Vagina (tissue), 2 donors: ENCODE results near the gene AKAP3. TPM values are rescaled to one million over a fixed set of nuclear protein-coding genes. Genes with fewer than 3 reads are reported as not detected.

Experiments used
- DNase-seq, 2 donors: peaks; one replicate each; pipeline ENCODE4 v3.0.0-alpha.2; 2017; ENCODE audit errors: extremely low spot score in 2 of 2
- H3K27ac ChIP-seq: fragments of 200-600 bp; sonication (generic); one replicate; pipeline ENCODE4 v1.5.1; 2019
- H3K27me3 ChIP-seq: fragments of 200-600 bp; sonication (generic); one replicate; pipeline ENCODE4 v1.5.1; 2019
- H3K36me3 ChIP-seq, 2 donors: fragments of 200-600 bp; sonication (generic); one replicate each; pipeline ENCODE4 v1.5.1; 2017 to 2019
- H3K4me1 ChIP-seq: fragments of 200-600 bp; sonication (generic); one replicate; pipeline ENCODE4 v1.5.1; 2019
- H3K4me3 ChIP-seq, 2 donors: fragments of 200-600 bp; sonication (generic); 1 replicate in 1 of 2; 2 replicates in 1 of 2; pipeline ENCODE4 v1.5.1; 2016 to 2019
- H3K9me3 ChIP-seq: fragments of 200-600 bp; sonication (generic); one replicate; pipeline ENCODE4 v1.5.1; 2019
- POLR2A ChIP-seq, 2 donors: fragments of 450-650 bp; IDR thresholded peaks; one replicate each; pipeline ENCODE4 v1.6.1; 2017; ENCODE audit warnings: antibody characterized with exemption in 2 of 2, mild to moderate bottlenecking in 2 of 2, moderate library complexity in 2 of 2
- POLR2AphosphoS5 ChIP-seq, 2 donors: sonication (generic); formaldehyde crosslinking; IDR thresholded peaks; one replicate each; pipeline ENCODE4 v1.9.0; 2017; ENCODE audit warnings: antibody characterized with exemption in 2 of 2, mild to moderate bottlenecking in 2 of 2, low read depth in 1 of 2; ENCODE audit not compliant: insufficient read depth in 1 of 2
- intact Hi-C: fragments of 100-400 bp; cut with DNase I; formaldehyde crosslinking; loops from one replicate; pipeline ENCODE4 v1.15.1; 2023
- total RNA-seq: library from RNA; depleted of rRNA; stranded (reverse); fragments of >200 nt; gene quantifications from one replicate; pipeline ENCODE4 v1.2.3, GENCODE V29; 2016
- TF ChIP-seq, protein P1 (sequence below), 3 experiments: fragments of 450-650 bp in 2 of 3; fragments of 200-600 bp in 1 of 3; sonication (generic) in 1 of 3; IDR thresholded peaks; one replicate each; pipeline ENCODE4 v1.5.1; 2017 to 2019; ENCODE audit warnings: antibody characterized with exemption in 3 of 3, mild to moderate bottlenecking in 2 of 3, moderate library complexity in 2 of 3

The AKAP3 gene
- total RNA-seq, 1 donor from 2014 or later, result not detected

DNA sequence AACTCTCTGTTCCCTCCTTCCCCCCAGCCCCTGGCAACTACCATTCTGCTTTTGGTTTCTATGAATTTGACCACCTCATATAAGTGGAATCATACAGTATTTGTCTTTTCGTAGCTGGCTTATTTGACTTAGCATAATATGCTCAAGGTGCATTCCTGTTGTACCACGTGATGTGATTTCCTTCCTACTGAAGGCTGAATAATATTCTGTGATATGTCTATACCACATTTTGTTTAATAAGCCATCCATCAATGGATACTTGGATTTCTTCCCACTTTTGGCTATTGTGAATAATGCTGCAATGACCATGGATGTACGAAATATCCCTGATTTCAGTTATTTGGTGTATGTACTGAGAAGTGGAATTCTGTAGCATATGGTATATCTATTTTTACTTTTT, 16.4 kb upstream of the AKAP3 start:
- no peak for DNase-seq
- Histone ChIP-seq H3K27ac (no peak overlapping the region), H3K4me3 (no peak overlapping the region), H3K9me3 (no peaks in the 10 kb centered on the region), H3K4me1 (no peaks in the 10 kb centered on the region), H3K36me3 (peaks cover 3 to 96% of the 10 kb centered on the region in 2 donors), H3K27me3 (no peaks in the 10 kb centered on the region)
- intact Hi-C loops, result no loop called here
- TF ChIP-seq POLR2AphosphoS5 (IDR thresholded peaks at IDR 0.05; ENCODE audit: insufficient read depth in 1 of 2, low read depth in 1 of 2) (no peak), POLR2A (IDR thresholded peaks at IDR 0.05) (no peak)
- TF ChIP-seq, protein P1, sequence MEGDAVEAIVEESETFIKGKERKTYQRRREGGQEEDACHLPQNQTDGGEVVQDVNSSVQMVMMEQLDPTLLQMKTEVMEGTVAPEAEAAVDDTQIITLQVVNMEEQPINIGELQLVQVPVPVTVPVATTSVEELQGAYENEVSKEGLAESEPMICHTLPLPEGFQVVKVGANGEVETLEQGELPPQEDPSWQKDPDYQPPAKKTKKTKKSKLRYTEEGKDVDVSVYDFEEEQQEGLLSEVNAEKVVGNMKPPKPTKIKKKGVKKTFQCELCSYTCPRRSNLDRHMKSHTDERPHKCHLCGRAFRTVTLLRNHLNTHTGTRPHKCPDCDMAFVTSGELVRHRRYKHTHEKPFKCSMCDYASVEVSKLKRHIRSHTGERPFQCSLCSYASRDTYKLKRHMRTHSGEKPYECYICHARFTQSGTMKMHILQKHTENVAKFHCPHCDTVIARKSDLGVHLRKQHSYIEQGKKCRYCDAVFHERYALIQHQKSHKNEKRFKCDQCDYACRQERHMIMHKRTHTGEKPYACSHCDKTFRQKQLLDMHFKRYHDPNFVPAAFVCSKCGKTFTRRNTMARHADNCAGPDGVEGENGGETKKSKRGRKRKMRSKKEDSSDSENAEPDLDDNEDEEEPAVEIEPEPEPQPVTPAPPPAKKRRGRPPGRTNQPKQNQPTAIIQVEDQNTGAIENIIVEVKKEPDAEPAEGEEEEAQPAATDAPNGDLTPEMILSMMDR (IDR thresholded peaks at IDR 0.05), result no peak

DNA sequence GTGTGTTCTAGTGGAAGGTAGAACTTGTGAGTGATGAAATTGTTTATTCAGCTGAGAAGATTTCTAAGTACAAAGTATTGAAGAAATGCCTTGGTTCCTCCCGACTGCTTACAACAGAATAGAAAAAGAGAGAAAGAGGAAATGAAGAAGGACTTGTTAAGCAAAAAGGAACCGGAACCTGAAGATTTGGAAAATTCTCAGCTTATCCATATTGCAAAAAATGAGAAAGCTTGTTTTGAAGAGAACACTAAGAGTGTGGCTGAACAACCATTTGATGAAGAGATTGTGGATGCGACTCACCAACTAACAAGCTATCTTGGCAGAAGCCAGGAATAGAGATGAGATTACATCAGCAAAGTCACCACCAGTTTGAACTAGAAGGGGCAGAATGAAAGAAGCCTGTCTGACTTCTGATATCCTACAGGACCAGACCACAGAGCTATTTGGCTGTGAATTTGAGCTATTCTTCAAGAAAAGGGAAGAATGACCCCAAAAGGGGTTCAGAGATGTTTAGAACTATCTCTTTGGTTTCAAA, 15.2 kb upstream of the AKAP3 start:
- H3K4me3 ChIP-seq, result no peak overlapping the region
- peaks cover 3 to 96% of the 10 kb centered on the region in 2 donors for H3K36me3 ChIP-seq
- H3K9me3 ChIP-seq, result no peaks in the 10 kb centered on the region
- no peaks in the 10 kb centered on the region for H3K27me3 ChIP-seq
- TF ChIP-seq POLR2AphosphoS5 (IDR thresholded peaks at IDR 0.05; ENCODE audit: insufficient read depth in 1 of 2, low read depth in 1 of 2) (no peak), POLR2A (IDR thresholded peaks at IDR 0.05) (no peak)
- TF ChIP-seq, protein P1 (IDR thresholded peaks at IDR 0.05), result no peak
- H3K4me1 ChIP-seq, result no peaks in the 10 kb centered on the region
- no peak overlapping the region for H3K27ac ChIP-seq
- intact Hi-C loops, result no loop called here
- DNase-seq, result no peak

DNA sequence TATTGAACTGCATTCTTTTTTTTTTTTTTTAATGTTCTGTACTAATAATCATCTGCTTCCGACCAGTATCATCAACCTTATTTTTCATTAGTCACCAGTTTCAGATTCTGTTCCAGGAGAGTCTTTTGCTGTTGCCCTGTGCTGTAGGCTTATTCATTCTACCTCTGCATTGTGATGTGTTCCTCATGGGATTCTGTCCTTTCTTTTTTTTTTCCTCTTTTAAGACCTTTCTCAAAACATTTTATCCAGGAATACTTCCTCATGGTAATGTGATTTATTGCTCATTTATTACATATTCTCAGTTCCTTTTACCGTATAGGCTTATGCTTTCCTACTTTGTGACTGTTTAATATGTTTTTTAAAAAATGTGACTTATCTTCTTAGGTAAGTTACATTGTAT, 4.8 kb upstream of the AKAP3 start:
- DNase-seq, result no peak
- Histone ChIP-seq H3K4me1 (peaks cover 20% of the 10 kb centered on the region), H3K4me3 (no peak overlapping the region), H3K27me3 (no peaks in the 10 kb centered on the region), H3K36me3 (peaks cover 0 to 44% of the 10 kb centered on the region in 2 donors), H3K9me3 (no peaks in the 10 kb centered on the region), H3K27ac (no peak overlapping the region)
- TF ChIP-seq, protein P1 (IDR thresholded peaks at IDR 0.05), result no peak
- TF ChIP-seq POLR2AphosphoS5 (IDR thresholded peaks at IDR 0.05; ENCODE audit: insufficient read depth in 1 of 2, low read depth in 1 of 2) (no peak), POLR2A (IDR thresholded peaks at IDR 0.05) (no peak)
- intact Hi-C loops, result no loop called here

DNA sequence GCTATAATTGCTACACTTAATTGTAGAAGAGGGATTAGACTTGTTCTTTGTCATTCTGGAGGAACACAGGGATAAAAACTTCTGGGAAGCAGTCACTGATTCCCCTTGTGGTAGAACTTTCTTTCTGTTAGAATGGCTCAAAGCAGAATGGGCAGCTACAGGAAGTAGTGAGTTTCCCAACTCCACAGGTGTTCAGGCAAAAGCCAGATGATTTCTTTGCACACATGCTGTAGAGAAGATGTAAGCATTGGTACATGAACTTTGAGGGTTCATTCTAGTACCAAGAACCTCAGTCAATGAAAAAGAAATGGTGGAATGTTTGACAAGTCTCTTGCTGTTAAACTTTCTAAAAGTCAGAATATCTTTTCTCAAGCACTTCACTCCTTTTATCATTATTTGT, 4.4 kb upstream of the AKAP3 start:
- TF ChIP-seq POLR2A (IDR thresholded peaks at IDR 0.05) (no peak), POLR2AphosphoS5 (IDR thresholded peaks at IDR 0.05; ENCODE audit: insufficient read depth in 1 of 2, low read depth in 1 of 2) (no peak)
- TF ChIP-seq, protein P1 (IDR thresholded peaks at IDR 0.05), result no peak
- Histone ChIP-seq H3K27me3 (no peaks in the 10 kb centered on the region), H3K27ac (no peak overlapping the region), H3K4me1 (peaks cover 20% of the 10 kb centered on the region), H3K4me3 (no peak overlapping the region), H3K9me3 (no peaks in the 10 kb centered on the region), H3K36me3 (peaks cover 0 to 39% of the 10 kb centered on the region in 2 donors)
- intact Hi-C loops, result no loop called here
- no peak for DNase-seq

DNA sequence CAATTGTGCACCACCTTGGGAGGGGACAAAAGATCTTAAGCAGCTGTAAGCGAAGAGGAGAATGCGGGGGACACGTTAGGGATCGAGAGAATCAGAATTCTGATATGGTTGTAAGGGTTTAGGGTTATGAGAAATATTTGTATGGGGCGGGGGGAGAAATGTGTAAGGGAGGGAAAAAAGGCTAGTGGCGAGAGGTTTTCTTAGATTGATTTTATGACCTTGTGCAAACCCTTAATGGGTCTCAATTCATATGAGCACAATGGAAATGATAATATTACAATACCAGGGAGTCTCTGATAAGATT, 459 bp upstream of the AKAP3 start:
- H3K9me3 ChIP-seq, result no peaks in the 10 kb centered on the region
- intact Hi-C loops, result no loop called here
- TF ChIP-seq POLR2AphosphoS5 (IDR thresholded peaks at IDR 0.05; ENCODE audit: insufficient read depth in 1 of 2, low read depth in 1 of 2), result no peak
- no peak for TF ChIP-seq POLR2A (IDR thresholded peaks at IDR 0.05)
- TF ChIP-seq, protein P1 (IDR thresholded peaks at IDR 0.05), result no peak
- DNase-seq, result no peak
- peak overlapping the region; percentile 68 to 70 for H3K4me3 ChIP-seq
- H3K27me3 ChIP-seq, result no peaks in the 10 kb centered on the region
- peaks cover 0 to 3% of the 10 kb centered on the region in 2 donors for H3K36me3 ChIP-seq
- H3K4me1 ChIP-seq, result peaks cover 28% of the 10 kb centered on the region
- H3K27ac ChIP-seq, result peak overlapping the region; percentile 79
